ENCODE data around the gene GNG3. TPM values are rescaled to one million over a fixed set of nuclear protein-coding genes. Genes with fewer than 3 reads are reported as not detected.

GNG3 gene
- total and polyA plus RNA-seq, 2 experiments from 2014 or later: 2.1 to 7.2 TPM

DNA sequence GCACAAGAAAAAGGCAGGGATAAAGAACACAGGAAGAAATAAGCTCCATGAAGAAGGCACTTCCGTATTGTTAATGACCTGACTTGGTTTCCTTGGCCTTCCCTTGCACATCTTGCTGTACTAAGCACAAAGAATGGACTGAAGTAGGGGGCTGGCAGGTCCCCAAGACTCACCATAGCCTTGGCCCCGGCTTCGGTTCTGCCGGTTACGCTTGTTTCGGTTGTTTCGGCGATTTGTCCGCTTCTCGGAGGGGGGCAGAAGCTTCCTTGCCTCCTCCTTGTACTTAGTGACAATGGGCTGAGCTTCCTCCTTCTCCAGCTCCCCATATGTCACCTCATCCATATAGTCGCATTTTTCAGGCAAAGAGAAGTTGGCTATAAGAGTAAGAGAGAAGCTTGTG lies 9.3 kb downstream of the GNG3 start:
- Mint-ChIP-seq H3K27ac (no peak overlapping the region), H3K36me3 (ENCODE audit: low read depth) (peaks cover 95% of the 10 kb centered on the region), H3K4me3 (no peak overlapping the region), H3K4me1 (peaks cover 47% of the 10 kb centered on the region), H3K27me3 (ENCODE audit: insufficient read depth, low read depth, poor library complexity) (no peaks in the 10 kb centered on the region), H3K9me3 (no peaks in the 10 kb centered on the region)
- no peak for TF ChIP-seq ZNF462 (CRISPR knock-in tag; IDR thresholded peaks at IDR 0.05)
- no peak for TF ChIP-seq ETS1 (IDR thresholded peaks at IDR 0.05)
- TF ChIP-seq STAT1 (IDR thresholded peaks at IDR 0.05; ENCODE audit: unreplicated experiment): no peak
- no peak for TF ChIP-seq JUNB (IDR thresholded peaks at IDR 0.05; ENCODE audit: unreplicated experiment)
- Histone ChIP-seq H3F3A (replicated peaks; ENCODE audit: low read depth) (peaks cover 60% of the 10 kb centered on the region), H3K9me2 (ENCODE audit: insufficient read depth) (no peaks in the 10 kb centered on the region), H3K36me3 (ENCODE audit: insufficient read depth) (peaks cover 88% of the 10 kb centered on the region), H3K4me1 (ENCODE audit: insufficient read depth) (peaks cover 3% of the 10 kb centered on the region; the same call in 1 of the 2 replicates), H3K27me3 (ENCODE audit: insufficient read depth) (no peaks in the 10 kb centered on the region), H4K20me1 (replicated peaks; ENCODE audit: insufficient read depth) (peaks cover 24% of the 10 kb centered on the region), H3K4me2 (no peak overlapping the region), H2AFZ (no peak overlapping the region), H3K27ac (ENCODE audit: low read depth) (no peak overlapping the region), H3K79me2 (replicated peaks; ENCODE audit: insufficient read depth) (peaks cover 37% of the 10 kb centered on the region), H3K4me3 (no peak overlapping the region)
- no peak for ATAC-seq
- DNase-seq (ENCODE audit: low spot score): no peak

All from GM23338 (cell line).